Lung (tissue), 12 donors: Measurements from ENCODE around the gene LRRC15. TPM values are rescaled to one million over a fixed set of nuclear protein-coding genes. Genes with fewer than 3 reads are reported as not detected.
A peak's percentile ranks its signal among the peaks of the same experiment; 100 is the strongest.

Experiments
- ATAC-seq: fragments of 200-7000 bp; cut with Tn5 transposase; one replicate; pipeline ENCODE4 v1.9.1; 2020; ENCODE audit warnings: moderate number of reproducible peaks; ENCODE audit not compliant: insufficient read depth, low FRiP score
- DNase-seq, 3 donors: peaks; one replicate each; pipeline ENCODE4 v3.0.0-alpha.2; 2013 to 2017
- H3K27ac ChIP-seq, 2 donors: one replicate each; pipeline ENCODE4 v1.5.1; 2013; ENCODE audit warnings: mild to moderate bottlenecking in 2 of 2, moderate library complexity in 2 of 2, control low read depth in 1 of 2, inconsistent platforms in 1 of 2, low read depth in 1 of 2, low read length in 1 of 2
- H3K27me3 ChIP-seq, 3 donors: one replicate each; pipeline ENCODE4 v1.5.1; 2013; ENCODE audit warnings: low read length in 2 of 3; ENCODE audit not compliant: control insufficient read depth in 3 of 3, insufficient read depth in 3 of 3
- H3K36me3 ChIP-seq, 4 donors: one replicate each; pipeline ENCODE4 v1.5.1; 2013; ENCODE audit warnings: low read length in 4 of 4, mild to moderate bottlenecking in 1 of 4, moderate library complexity in 1 of 4; ENCODE audit not compliant: control insufficient read depth in 4 of 4, insufficient read depth in 4 of 4
- H3K4me1 ChIP-seq, 5 donors: one replicate each; pipeline ENCODE4 v1.5.1; 2013; ENCODE audit warnings: low read length in 5 of 5, mild to moderate bottlenecking in 2 of 5, moderate library complexity in 1 of 5; ENCODE audit not compliant: control insufficient read depth in 5 of 5, insufficient read depth in 5 of 5
- H3K4me3 ChIP-seq: one replicate; pipeline ENCODE4 v1.5.1; 2013; ENCODE audit warnings: mild to moderate bottlenecking, control low read depth, moderate library complexity
- H3K9ac ChIP-seq, 2 donors: one replicate each; pipeline ENCODE4 v1.5.1; 2013; ENCODE audit warnings: low read length in 2 of 2, control low read depth in 1 of 2; ENCODE audit not compliant: insufficient read depth in 1 of 2
- H3K9me3 ChIP-seq, 4 donors: one replicate each; pipeline ENCODE4 v1.5.1; 2013; ENCODE audit warnings: low read length in 3 of 4, mild to moderate bottlenecking in 1 of 4, moderate library complexity in 1 of 4; ENCODE audit not compliant: control insufficient read depth in 4 of 4, insufficient read depth in 3 of 4
- CTCF ChIP-seq: IDR thresholded peaks from 2 replicates; pipeline ENCODE4 v1.5.1; 2012; ENCODE audit warnings: mild to moderate bottlenecking; ENCODE audit errors: control extremely low read depth, extremely low read depth
- WGBS, 2 donors: extraction: QIAGEN DNeasy Blood & Tissue Kit; methylation state at CpG; one replicate each; pipeline ENCODE4 v1.1.7; 2013; 5-methylcytosine and 5-hydroxymethylcytosine counted together
- polyA plus RNA-seq, 2 donors: library from polyadenylated mRNA; stranded (reverse); fragments of 200-250 nt; gene quantifications; one replicate each; pipeline ENCODE4 v1.2.1, GENCODE V29; 2013
- total RNA-seq, 2 donors: library from RNA; depleted of rRNA in 1 of 2; stranded (reverse); fragments of >200 nt in 1 of 2; gene quantifications; one replicate each; pipeline ENCODE4 v1.2.1, GENCODE V29; 2014 to 2021
- donor health status: control.
- donor health status: control.
- donor health status: Bipolar disorder and iron deficiency.
- donor health status: healthy.
- donor health status: DM: yes; HTN: yes; CAD: no.

LRRC15 gene
- total and polyA plus RNA-seq, 4 donors, result 0.06 to 1.2 (median 0.07) TPM

GRCh38 chr3:194365526-194365925, 4.0 kb downstream of the LRRC15 start:
- WGBS, 2 donors, result 87 to 96% methylated on average over 6 of the region's 6 CpGs
- Histone ChIP-seq H3K4me3 (no peak overlapping the region), H3K4me1 (peaks cover 0 to 24% (median 5%) of the 10 kb centered on the region in 5 donors), H3K9me3 (no peaks in the 10 kb centered on the region), H3K9ac (no peak overlapping the region), H3K27me3 (peaks cover 0 to 16% (median 6%) of the 10 kb centered on the region in 3 donors), H3K36me3 (no peaks in the 10 kb centered on the region), H3K27ac (no peak overlapping the region)
- no peak for TF ChIP-seq CTCF
- DNase-seq (no peak), ATAC-seq (no peak)

- DNase-seq (peak; percentile 84 to 90 (median 86)), ATAC-seq (no peak)
- no peak overlapping the region for H3K9ac ChIP-seq
- H3K27ac ChIP-seq, result no peak overlapping the region
- peaks cover 0 to 11% (median 6%) of the 10 kb centered on the region in 3 donors for H3K27me3 ChIP-seq
- H3K4me3 ChIP-seq, result no peak overlapping the region
- peaks cover 0 to 24% (median 5%) of the 10 kb centered on the region in 5 donors for H3K4me1 ChIP-seq
- H3K9me3 ChIP-seq, result no peaks in the 10 kb centered on the region
- no peak for TF ChIP-seq CTCF
- no peaks in the 10 kb centered on the region for H3K36me3 ChIP-seq
- WGBS, 2 donors, result 66 to 77% methylated on average over 20 of the region's 20 CpGs
Measured at GRCh38 chr3:194364652-194365434, 4.7 kb downstream of the LRRC15 start.

GRCh38 chr3:194364314-194364651, 5.3 kb downstream of the LRRC15 start:
- 56 to 74% methylated on average over 3 of the region's 3 CpGs for WGBS, 2 donors
- Histone ChIP-seq H3K36me3 (no peaks in the 10 kb centered on the region), H3K9ac (no peak overlapping the region), H3K27me3 (peaks cover 0 to 6% (median 5%) of the 10 kb centered on the region in 3 donors), H3K4me1 (peaks cover 0 to 24% (median under 1%) of the 10 kb centered on the region in 5 donors), H3K4me3 (no peak overlapping the region), H3K27ac (no peak overlapping the region), H3K9me3 (no peaks in the 10 kb centered on the region)
- no peak for DNase-seq
- TF ChIP-seq CTCF, result no peak
- no peak for ATAC-seq
